CD4-positive, alpha-beta T cell treated with Interleukin-10 for 1 hour (primary cell): Measurements from ENCODE around the gene ORAI2.
A peak's percentile ranks its signal among the peaks of the same experiment; 100 is the strongest.

Experiments used
- DNase-seq: peaks from one replicate; pipeline ENCODE4 v3.0.0-alpha.2; 2020

Gene ORAI2

DNA sequence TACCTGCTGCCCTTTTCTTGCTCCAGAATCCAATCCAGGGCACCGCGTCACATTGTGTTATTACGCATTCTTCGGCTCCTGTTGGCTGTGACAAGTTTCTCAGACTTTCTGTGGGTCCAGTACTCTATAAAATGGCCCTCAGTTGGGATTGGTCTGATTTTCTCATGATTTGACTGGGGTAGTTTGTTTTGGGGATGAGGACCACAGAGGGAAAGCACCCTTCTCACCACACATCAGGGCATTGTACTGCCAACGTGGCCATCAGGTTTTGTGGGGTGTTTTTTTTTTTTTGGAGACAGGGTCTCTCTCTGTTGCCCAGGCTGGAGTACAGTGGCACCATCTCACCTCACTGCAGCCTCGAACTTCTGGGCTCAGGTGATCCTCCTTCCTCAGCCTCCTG is 17.0 kb upstream of the ORAI2 start:
- DNase-seq, result peak; percentile 29

- DNase-seq, result peak; percentile 42
These were observed 16.3 kb upstream of the ORAI2 start for GRCh38 chr7:102417105-102417504.

DNA sequence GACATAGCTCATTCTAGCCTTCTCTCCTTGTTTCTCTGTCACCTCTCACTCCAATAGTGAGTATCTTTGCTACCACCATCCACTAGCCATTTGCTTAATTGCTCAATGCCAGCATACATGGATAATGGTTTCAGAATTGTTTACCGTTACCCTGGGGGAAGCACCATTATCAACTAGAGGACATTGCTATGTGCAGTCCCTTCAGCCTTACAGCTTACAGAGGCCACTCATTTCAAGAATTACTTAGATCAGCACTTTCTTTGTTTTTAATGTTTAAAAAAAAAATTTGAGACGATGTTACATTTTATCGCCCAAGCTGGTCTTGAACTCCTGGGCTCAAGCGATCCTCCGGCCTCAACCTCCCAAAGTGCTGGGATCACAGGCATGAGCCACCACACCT is 14.8 kb upstream of the ORAI2 start:
- DNase-seq, result no peak

GRCh38 chr7:102421706-102422240 is 11.6 kb upstream of the ORAI2 start:
- DNase-seq, result no peak

DNA sequence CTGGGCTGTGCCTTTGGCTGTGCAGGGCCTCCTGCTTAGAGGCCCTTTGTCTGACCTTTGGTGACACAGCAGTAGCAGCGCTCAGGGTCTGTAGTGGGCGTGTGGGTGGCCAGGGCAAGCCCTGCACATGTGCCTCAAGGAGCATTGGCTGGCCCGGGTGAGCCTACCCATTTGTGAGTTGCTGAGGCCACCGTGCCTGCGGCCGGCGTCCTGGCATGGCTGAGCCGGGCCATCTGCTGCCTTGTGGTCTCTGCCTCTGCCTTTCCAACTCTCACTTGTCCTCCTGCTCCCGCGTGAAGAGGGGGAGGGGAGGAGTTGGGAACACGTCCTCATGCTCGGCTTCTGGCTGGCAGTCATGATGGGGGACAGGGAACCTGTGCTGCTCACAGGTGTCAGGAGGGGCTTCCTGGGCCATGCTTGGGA is 9.2 kb upstream of the ORAI2 start:
- no peak for DNase-seq

GRCh38 chr7:102424787-102425218 is 8.6 kb upstream of the ORAI2 start:
- no peak for DNase-seq

DNA sequence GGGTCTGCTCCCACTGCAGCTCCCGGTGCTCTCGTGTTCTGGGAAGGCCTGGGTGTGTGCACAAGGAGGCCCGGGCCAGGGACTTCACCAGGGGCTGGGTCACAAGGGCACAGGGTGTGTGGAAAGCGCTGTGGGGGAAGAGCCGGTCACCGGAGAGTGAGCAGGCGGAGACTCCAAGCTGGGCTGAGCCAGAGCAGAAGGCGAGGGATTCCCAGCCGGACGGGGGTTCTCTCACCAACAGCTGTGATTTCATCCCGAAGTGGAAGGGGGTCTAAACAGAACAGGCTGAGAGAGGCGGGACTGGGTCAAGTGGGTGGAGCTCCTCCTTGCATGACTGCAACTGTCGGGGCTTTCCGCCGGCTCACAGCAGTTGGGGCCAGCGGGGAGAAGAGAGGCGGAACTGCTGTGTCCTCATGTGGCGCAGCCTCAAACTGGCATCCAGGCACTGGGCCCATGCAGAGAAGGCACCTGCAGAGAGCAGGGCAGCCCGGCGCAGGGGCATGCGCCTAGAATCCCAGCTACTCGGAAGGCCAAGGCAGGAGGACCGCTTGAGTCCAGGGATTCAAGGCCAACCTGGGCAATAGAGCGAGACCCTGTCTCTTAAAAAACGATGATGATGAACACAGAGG is 7.6 kb upstream of the ORAI2 start:
- DNase-seq, result peak; percentile 91

- peak; percentile 78 for DNase-seq
These were observed 6.9 kb upstream of the ORAI2 start for GRCh38 chr7:102426268-102427018.

DNA sequence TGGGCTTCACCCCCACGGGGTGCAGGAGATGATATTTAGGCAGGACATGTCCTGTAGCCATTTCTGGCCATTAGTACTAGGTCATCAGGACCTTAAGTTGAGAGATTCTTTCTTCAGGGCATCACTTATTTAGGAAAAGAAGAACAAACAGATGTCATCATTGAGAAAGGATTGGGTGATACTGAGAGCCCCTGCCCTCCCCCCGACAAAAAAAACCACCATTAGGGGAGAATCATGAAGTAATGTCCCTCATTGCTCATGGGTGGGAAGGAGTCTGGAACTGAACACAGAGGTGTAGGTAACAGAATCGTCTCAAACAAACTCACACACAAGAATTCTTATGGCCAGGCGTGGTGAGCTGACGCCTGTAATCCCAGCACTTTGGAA is 6.4 kb upstream of the ORAI2 start:
- DNase-seq, result no peak

GRCh38 chr7:102429141-102429899 is 4.1 kb upstream of the ORAI2 start:
- DNase-seq, result no peak

GRCh38 chr7:102431617-102432298 is 1.6 kb upstream of the ORAI2 start:
- DNase-seq, result peak; percentile 81

DNA sequence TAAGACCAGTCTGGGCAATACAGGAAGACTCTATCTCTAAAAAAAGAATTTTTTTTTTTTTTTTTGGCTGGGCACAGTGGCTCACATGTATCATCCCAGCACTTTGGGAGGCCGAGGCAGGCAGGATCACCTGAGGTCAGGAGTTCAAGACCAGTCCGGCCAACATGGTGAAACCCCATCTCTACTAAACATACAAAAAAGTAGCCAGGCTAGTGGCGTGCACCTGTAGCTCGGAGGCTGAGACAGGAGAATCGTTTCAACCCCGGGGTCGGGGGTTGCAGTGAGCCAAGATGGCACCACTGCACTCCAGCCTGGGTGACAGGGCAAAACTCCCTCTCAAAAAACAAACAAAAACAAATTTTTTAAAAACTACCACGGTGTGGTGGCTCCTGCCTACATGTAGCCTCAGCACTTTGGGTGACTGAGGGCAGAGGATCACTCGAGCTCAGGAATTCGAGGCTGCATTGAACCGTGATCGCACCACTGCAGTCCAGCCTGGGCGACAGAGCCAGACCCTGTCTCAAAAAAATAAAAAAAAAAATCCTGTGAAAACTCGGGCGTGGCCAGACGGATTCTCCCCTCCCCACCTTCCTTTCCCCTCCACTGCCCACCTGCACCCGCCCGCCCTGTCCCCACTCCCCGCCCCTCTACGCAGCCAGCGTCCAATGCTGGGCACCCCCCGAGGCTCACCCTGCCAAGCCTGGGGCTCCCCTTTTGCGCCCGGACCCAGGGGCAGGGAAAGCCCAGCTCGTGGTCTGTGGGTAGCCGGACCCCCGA is 745 bp upstream of the ORAI2 start:
- DNase-seq, result no peak

DNA sequence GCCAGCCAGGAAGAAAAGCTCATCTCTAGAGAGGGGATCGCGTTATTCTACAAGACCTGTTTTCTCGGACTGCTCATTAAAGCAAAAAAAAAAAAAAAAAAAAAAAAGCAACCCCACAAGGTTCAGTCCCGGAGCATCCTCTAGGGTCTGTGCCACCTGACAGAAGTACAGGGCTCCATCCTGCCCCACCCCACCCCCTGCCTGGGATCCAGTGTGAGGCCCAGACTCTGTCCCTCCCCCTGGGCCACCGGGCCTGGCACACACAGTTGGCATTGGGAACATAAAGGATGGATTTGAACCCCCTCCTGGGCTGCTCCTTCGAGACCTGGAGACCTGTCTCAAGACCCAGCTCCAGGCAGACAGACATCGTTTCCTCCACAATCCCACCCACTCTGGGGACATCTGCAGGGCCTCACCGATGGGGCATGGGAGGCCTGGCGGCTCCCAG is 688 bp downstream of the ORAI2 start:
- DNase-seq, result peak; percentile 32

- no peak for DNase-seq
These were observed 2.7 kb downstream of the ORAI2 start for GRCh38 chr7:102436118-102436517.

- DNase-seq, result no peak
These were observed 6.8 kb downstream of the ORAI2 start for GRCh38 chr7:102439963-102440795.

DNA sequence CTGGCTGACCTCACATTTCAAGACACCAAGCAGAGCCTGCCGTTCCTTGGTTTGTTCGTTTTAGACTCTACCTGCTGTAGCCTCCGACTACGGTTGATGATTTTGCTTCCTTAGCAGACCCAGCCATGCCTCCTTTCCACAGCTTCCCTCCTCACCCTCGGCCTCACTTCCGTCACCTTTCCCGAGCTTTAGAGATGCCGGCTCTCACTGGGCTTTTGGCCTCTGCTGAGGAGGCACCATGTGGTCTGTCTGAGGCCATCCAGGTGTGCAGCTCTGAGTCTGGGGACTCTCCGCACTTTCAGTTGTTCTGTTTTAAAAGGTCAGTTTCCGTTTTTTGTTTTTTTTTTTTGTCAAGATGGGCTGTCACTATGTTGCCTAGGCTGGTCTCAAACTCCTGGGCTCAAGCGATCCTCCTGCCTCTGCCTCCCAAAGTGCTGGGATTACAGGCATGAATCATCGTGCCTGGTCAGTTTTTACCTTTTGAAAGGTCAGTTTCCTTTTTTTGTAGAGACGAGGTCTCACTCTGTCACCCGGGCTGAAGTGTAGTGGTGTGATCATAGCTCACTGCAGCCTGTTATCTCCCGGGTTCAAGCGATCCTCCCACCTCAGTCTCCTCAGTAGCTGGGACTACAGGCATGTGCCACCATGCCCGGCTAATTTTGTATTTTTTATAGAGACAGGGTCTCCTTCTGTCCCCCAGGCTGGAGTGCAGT is 11.7 kb downstream of the ORAI2 start:
- no peak for DNase-seq

GRCh38 chr7:102445674-102446071 is 12.3 kb downstream of the ORAI2 start:
- DNase-seq, result no peak

GRCh38 chr7:102446387-102447156 is 13.2 kb downstream of the ORAI2 start:
- DNase-seq, result no peak

DNA sequence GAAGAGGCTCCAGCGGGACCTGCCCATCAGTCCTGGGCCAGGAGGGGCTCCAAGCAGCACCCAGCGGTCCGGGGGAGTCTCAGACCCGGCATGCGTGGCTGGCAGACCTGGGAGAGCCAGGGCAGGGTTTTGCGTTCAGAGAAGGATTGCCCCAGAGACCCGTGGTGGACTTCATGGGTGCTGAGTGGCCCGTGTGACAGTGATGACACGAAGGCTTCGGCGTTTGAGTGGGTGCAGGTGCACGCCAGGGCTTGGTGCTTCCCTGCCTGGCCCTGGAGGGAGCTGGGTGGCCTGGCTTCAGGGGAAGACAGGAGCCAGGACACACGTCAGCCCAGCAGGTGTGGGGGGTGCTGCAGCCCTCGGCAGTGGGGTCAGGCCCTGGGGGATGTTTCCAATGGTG is 13.9 kb downstream of the ORAI2 start:
- no peak for DNase-seq

DNA sequence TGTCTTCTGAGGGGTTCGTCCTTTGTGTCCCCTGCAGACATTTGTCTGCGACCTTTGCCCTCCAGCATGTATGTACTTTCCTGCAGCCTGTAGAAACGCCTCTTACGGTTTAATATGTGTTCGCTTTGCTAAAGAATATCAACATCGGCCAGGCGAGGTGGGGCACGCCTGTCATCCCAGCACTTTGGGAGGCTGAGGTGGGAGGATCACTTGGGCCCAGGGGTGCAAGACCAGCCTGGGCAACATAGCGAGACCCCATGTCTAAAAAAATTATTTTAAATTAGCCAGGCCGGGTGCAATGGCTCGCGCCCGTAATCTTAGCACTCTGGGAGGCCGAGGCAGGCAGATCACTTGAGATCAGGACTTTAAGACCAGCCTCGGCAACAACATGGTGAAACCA is 15.8 kb downstream of the ORAI2 start:
- DNase-seq, result no peak
